ENCODE results near the gene CDC20.
"Not testable (repeated sequence)": the region's sequence is repeated elsewhere in the genome, so short reads cannot be mapped to it uniquely, and the experiment has no call there.

Gene CDC20

GRCh38 chr1:43358121-43358745 is 548 bp upstream of the CDC20 start:
- no peak for DNase-seq (ENCODE audit: low read depth in 2 of 2)

DNA sequence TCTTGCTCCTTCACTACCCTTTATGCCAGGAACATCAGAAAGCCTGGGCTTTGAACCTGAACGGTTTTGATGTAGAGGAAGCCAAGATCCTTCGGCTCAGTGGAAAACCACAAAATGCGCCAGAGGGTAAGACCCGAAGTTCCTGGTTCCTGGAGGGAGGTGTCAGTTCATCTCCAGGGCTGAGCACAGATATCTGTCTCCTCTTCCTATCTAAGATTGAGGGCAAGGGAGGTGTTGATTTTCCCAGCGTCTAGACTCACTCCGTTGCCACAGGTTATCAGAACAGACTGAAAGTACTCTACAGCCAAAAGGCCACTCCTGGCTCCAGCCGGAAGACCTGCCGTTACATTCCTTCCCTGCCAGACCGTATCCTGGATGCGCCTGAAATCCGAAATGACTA is 915 bp downstream of the CDC20 start:
- DNase-seq (ENCODE audit: low read depth in 2 of 2), result no peak

DNA sequence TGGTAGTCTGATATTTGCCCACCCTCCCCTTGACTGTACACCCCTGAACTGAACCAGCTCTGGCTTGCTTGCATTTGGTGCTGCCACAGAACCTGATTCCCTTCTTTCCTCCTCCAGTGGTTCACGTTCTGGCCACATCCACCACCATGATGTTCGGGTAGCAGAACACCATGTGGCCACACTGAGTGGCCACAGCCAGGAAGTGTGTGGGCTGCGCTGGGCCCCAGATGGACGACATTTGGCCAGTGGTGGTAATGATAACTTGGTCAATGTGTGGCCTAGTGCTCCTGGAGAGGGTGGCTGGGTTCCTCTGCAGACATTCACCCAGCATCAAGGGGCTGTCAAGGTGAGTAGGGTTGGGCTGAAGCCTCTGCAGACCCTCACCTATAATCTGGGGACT is 1.8 kb downstream of the CDC20 start:
- DNase-seq (ENCODE audit: low read depth in 2 of 2), result no peak

DNA sequence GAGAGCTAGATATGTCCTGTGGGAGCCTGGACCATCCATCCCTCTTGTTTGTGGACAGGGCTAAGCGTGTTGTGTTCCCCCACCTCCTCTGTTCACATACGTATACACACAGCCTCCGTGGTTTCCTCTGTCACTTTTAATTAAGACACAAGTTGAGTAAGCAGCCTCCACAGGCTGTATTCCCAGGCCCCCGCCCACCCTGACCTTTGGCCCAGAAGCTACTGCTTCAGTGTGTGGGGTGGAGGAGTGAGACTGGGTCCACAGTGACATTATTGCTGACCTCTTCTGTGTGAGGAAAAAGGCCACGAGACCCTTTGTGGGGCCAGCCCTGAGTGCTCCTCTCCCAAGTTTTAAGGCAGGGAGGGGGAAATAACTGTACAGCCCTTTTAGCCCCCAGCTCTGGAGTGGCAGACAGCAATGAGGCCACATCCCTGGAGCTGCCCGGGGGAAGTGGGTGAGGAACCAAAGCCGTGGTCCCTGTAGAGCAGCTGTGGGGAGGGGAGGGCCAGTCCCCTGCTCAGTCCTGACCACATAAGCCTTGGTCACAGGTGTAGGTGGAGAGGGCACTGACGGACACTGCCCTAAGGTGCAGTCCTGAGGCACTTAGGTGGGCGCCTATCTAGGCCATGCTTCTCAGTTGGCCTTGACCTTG is 4.6 kb downstream of the CDC20 start:
- no peak for DNase-seq (ENCODE audit: low read depth in 2 of 2)

GRCh38 chr1:43363935-43364525 is 5.2 kb downstream of the CDC20 start:
- no peak for DNase-seq (ENCODE audit: low read depth in 2 of 2)

- DNase-seq (ENCODE audit: low read depth in 2 of 2), result no peak
These were observed 6.9 kb downstream of the CDC20 start for GRCh38 chr1:43365678-43366077.

- DNase-seq (ENCODE audit: low read depth in 2 of 2), result no peak
These were observed 7.4 kb downstream of the CDC20 start for GRCh38 chr1:43366179-43366578.

- DNase-seq (ENCODE audit: low read depth in 2 of 2), result no peak
These were observed 7.8 kb downstream of the CDC20 start for GRCh38 chr1:43366601-43367025.

DNA sequence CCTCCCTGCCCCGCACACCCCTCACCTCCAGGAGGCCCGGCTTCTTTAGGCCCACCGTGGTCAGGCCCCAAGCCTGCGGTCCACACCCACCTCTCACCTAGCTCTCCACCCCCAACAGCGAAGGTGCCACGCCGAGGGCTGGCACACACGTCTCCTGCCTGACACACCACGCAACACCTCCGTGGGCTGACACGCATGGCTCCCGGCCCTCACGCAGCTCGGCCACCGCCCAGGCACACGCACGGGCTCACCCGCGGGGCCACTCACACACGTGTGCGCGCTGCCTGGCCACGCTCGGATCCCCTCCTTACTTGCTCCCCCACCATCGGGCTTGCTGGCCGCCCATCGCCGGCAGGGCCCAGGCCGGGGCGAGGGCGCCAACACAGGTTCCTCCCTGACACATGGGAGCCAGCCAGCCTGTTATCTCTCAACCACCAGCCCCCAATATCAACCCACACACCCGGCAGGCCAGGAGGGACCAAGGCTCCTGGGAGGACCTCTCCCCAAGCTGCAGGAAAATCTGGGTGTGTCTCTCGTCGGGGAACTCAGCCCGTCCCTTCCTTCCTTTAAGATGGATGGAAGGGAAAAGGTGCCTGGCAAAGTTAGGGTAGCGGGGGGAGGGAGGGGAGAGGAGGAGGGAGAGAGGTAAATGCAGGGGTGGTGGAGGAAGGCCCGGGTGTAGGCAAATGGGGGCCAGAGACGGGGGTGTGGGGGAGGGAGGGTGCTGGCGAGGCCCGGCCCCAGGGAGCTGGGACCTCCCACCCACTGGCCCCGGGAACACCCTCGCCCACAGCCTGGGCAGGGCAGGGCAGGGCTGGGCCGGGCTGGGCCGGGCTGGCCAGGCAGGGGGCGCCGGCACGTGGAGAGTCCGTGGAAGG is 8.5 kb downstream of the CDC20 start:
- DNase-seq (ENCODE audit: low read depth in 2 of 2), result no peak

DNA sequence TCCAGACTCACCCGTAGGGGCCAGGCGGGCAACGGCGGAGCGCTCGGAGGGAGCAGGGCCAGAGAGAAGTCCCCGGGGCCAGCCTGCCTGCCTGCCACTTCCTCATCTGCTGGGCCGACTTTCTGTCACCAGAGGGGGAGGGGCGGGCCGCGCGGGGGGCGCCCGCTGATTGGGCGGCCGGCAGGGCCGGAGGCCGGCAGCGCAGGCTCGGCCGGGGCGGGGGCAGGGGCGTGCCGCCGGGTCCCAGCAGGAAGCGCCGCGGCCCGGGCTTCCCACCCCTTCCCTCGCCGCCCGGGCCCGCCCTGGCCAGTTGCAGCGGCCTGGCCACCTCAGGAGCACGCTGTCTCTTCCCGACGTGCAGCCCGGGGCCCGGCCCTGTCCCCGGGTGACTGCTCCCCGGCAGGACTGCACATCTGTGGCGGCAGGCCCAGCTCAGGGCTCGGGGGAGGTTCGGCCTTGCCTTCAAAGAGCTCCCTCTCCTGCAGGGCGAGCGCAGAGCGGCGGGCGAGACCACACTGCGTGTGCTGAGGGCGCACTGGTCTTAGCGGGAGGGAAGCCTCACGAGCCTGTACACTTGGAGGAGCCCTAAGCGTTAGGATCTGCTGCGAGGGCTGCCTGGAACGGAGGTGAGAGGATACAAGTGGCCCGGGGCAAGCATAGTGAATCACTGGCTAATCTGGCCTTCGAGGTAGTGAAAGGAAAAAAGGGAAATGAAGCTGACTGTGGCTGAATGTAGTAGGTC is 9.3 kb downstream of the CDC20 start, which contains the start of gene ELOVL1:
ELOVL1 (minus strand) TSS at position 108 of the 742 bp plus-strand sequence. CDS start 2,402 bp downstream, outside the sequence.
- peak; percentile 42 to 47 for DNase-seq (ENCODE audit: low read depth in 2 of 2)

DNA sequence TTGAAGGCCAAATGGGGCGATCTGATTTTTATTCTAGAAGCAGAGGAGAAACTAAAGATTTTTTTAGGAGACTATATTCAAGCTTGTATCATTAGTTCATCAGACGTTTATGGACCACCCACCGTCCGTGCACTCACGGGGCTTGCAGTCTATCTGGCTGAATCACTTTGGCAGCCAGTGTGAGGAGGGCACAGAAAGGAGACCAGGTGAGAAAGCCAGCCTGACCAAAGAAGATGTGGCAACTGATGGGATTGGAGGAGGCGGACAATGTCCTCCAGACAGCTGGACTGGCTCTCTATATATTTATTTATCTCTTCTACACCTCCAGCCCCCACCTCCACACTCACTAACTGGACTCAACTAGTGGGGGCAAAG is 9.9 kb downstream of the CDC20 start:
- DNase-seq (ENCODE audit: low read depth in 2 of 2), result no peak

- DNase-seq (ENCODE audit: low read depth in 2 of 2), result not testable (repeated sequence)
These were observed 11.0 kb downstream of the CDC20 start for GRCh38 chr1:43369779-43370178.

DNA sequence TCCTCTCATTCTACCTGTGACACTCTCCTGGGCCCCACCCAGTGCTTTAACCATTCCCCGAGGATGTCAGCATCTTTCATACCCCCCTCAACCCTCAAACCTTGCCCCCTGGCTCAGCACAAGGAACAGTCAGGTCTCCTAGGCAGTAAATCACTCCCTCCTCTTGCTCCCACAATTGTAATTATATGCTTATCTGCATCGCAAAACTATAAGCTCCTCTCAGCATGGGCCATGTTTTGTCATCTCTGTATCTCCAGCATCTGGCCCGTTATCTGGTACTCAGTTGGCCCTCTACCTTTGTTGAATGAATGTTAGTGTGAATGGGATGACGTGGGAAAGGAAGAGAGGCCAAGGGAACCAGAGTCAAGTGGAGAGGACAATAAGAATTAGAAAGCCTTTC is 11.8 kb downstream of the CDC20 start:
- no peak for DNase-seq (ENCODE audit: low read depth in 2 of 2)

GRCh38 chr1:43372172-43372571 is 13.4 kb downstream of the CDC20 start:
- no peak for DNase-seq (ENCODE audit: low read depth in 2 of 2)

DNA sequence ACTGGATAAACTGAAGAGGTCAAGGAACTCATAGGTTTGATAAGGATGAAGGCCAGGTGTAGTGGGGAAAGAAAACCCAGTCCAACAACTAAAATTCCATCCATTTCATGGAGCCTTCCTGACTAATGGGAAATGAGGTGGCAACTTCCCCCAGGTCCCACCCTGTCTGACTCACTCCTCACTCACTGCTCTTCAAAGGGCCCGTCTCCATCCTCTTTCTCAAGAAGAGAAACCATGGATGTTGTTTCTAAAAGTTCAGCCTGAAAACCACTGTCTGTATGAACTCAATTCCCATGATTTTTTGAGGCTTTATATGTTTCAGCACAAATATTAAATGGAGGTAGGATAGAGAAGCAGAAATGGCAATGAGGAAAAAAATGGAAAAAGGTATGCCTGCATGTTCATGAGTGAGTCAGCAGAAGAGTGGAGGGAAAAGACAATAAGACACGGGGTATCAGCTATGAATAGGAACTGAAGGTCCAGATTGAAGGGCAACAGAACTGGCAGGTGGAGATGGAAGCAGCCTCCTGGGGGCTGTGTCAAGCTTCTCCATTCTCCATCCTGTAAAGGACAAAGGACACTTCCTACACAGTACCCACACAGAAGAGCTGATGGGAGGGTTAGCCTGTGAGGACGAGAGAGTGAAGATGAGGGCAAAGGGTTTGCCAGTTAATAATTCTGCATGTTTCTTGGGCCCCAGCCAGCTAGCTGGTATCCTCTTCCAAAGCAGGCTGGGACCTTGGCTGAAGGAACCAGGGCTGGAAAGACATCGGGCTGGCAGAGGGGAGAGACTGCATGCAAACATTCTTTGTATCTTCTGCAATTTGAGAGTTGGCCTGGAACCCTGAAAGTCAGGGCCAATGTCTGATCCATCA is 14.5 kb downstream of the CDC20 start:
- peak in 1 of 2 experiments; percentile 24 for DNase-seq (ENCODE audit: low read depth in 2 of 2)

GRCh38 chr1:43376723-43377235 is 18.0 kb downstream of the CDC20 start:
- DNase-seq (ENCODE audit: low read depth in 2 of 2), result no peak

DNA sequence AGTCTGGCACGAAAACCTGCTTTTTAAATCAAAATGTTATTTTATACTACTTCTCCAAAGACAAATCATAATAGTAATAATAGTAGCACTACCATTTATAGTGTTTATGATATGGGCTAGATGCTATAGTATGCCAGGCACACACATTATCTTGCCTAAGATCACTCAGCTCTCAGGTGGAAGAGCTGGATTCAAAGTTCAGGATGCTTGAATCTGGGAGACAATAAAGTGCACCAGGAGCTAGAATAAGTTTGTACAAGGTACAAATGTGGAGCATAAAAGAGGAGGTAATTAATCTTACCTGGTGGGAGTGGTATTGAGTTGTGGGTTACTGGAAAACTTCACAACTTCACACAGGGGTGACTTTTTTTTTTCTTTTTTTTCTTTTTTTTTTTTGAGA is 19.1 kb downstream of the CDC20 start:
- DNase-seq (ENCODE audit: low read depth in 2 of 2), result no peak

DNA sequence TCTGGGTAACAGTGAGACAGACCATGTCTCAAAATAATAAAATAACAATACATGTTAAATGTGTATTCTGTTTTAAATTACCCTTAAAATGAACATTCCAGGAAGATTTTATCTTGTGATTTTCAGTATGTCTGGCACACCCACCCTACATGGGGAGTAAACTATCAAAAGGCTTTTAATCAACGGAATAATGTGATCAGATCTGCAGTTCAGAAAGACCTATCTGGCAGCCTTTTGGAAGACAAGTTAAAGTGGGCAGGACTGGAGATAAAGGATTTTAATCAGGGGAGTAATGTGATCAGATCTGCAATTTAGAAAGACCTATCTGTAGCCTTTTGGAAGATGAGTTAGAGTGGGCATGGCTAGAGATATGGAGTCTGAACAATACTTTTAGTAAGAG is 20.7 kb downstream of the CDC20 start:
- no peak for DNase-seq (ENCODE audit: low read depth in 2 of 2)

- no peak for DNase-seq (ENCODE audit: low read depth in 2 of 2)
These were observed 22.8 kb downstream of the CDC20 start for GRCh38 chr1:43381612-43382011.

DNA sequence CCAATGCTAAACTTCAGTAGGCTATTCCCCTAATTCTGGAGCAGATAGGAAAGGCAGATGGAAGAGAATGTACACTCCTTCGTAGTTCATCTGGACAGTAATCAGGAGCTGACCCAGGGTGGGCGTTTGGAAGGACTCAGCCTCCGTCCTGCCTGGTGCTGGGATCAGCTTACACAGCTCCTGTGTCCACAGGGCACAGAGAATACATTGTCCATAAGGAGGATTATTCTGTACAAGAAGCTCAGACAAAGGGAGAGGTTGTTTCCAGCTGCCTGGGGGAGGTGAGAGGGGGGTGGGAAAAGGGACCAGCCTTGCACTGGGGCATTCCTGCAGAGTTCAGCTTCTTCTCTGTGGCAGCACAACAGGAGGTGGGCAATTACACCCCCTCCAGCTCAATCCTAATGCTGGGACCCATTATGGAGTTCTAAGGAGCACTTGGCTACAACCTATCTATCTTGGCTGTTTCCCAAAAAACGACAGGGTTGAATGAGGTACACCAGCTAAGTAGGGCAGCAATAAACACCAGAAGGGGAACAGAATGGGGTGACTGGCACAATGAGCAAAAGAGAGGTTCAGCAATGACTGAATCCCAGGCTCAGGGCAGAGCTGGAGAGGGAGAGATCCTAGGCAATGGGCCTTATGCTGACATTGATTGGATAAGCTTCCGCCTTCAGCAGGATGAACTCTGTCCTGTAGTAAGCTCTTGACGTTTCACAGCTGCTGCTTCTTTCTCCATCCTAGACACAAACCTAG is 23.4 kb downstream of the CDC20 start:
- no peak for DNase-seq (ENCODE audit: low read depth in 2 of 2)

Measured in fibroblast of skin of left biceps (primary cell).